K562 (cell line): ENCODE data around the gene ASPRV1. TPM values are rescaled to one million over a fixed set of nuclear protein-coding genes. Genes with fewer than 3 reads are reported as not detected.

Experiments
- GTF3C2 ChIP-seq: IDR thresholded peaks from 3 replicates; pipeline ENCODE4 v1.6.1; 2011; ENCODE audit warnings: borderline replicate concordance, mild to moderate bottlenecking, moderate library complexity; ENCODE audit not compliant: insufficient read length; ENCODE audit errors: extremely low read depth
- MBD1 ChIP-seq: fragments of 250-450 bp; sonication (Bioruptor Pico); IDR thresholded peaks from 2 replicates; pipeline ENCODE4 v1.8.0; 2022; ENCODE audit warnings: inconsistent platforms
- MITF ChIP-seq: IDR thresholded peaks from 2 replicates; pipeline ENCODE4 v1.6.1; 2014; ENCODE audit warnings: antibody characterized with exemption
- MYBL2 ChIP-seq, 2 experiments: fragments of 450-650 bp in 1 of 2; sonication (generic) in 1 of 2; formaldehyde crosslinking in 1 of 2; IDR thresholded peaks; 2 replicates each; pipeline versions ENCODE4 v1.6.1 to v1.8.1; 2017 to 2022; ENCODE audit warnings: borderline replicate concordance in 1 of 2, inconsistent platforms in 1 of 2, low read depth in 1 of 2, mild to moderate bottlenecking in 1 of 2, missing genetic modification reagents in 1 of 2, moderate library complexity in 1 of 2
- NEUROD1 ChIP-seq: fragments of 150-350 bp; IDR thresholded peaks from 2 replicates; pipeline ENCODE4 v1.6.1; 2014; ENCODE audit warnings: borderline replicate concordance, low read length, low read depth; ENCODE audit not compliant: partially characterized antibody
- PTRF ChIP-seq: fragments of 450-650 bp; IDR thresholded peaks from 2 replicates; pipeline ENCODE4 v1.6.1; 2016; ENCODE audit warnings: mild to moderate bottlenecking, missing genetic modification characterization, missing compliant biosample characterization
- RFX1 ChIP-seq: fragments of 450-650 bp; IDR thresholded peaks from 2 replicates; pipeline ENCODE4 v1.6.1; 2016; ENCODE audit warnings: mild to moderate bottlenecking, moderate library complexity
- SIX5 ChIP-seq, 2 experiments: IDR thresholded peaks; 2 replicates each; pipeline ENCODE4 v1.6.1; 2011; ENCODE audit warnings: low read length in 2 of 2, borderline replicate concordance in 1 of 2, low read depth in 1 of 2, mild to moderate bottlenecking in 1 of 2, moderate library complexity in 1 of 2; ENCODE audit not compliant: insufficient read depth in 1 of 2
- TARDBP ChIP-seq: fragments of 450-650 bp; IDR thresholded peaks from 2 replicates; pipeline ENCODE4 v1.6.1; 2016
- ZNF384 ChIP-seq: IDR thresholded peaks from 2 replicates; pipeline ENCODE4 v1.6.1; 2012; ENCODE audit warnings: low read depth, low read length, improper control_type of control experiment
- polyA plus RNA-seq, 8 experiments: library from polyadenylated mRNA; depleted of rRNA in 4 of 8; stranded (reverse) in 5 of 8; unstranded in 3 of 8; fragments of >200 nt; fragmentation: Nextera tagmentation in 2 of 8; fragmentation: Illumina TruSeq in 1 of 8; extraction: Ambion mirVana in 2 of 8; extraction: Trizol in 1 of 8; gene quantifications; 2 replicates each; pipeline versions ENCODE4 v1.2.1 to v1.2.3, GENCODE V29; 2011 to 2014; ENCODE audit warnings: inconsistent platforms in 1 of 8, missing spikeins in 1 of 8
- total RNA-seq, 7 experiments: library from RNA; depleted of rRNA in 6 of 7; stranded (reverse); fragments of >200 nt in 6 of 7; fragmentation: Illumina TruSeq in 2 of 7; extraction: Trizol in 2 of 7; gene quantifications; 2 replicates each; pipeline versions ENCODE4 v1.2.1 to v1.2.3, GENCODE V29; 2011 to 2021; ENCODE audit warnings: low replicate concordance in 1 of 7
- TF ChIP-seq, protein P1 (sequence below): fragments of 250-450 bp; sonication (Bioruptor Pico); IDR thresholded peaks from 2 replicates; pipeline ENCODE4 v1.5.1; 2021; ENCODE audit warnings: mild to moderate bottlenecking

ASPRV1 gene
- total and polyA plus RNA-seq, 9 of the 15 experiments (the other 6 are each of a cell fraction or from before 2014, with no cell fraction given) = 0.17 to 0.72 (median 0.47) TPM; not detected in 1

GRCh38 chr2:69997015-69997830 is 35.8 kb upstream of the ASPRV1 start (continued):
- TF ChIP-seq, protein P1, sequence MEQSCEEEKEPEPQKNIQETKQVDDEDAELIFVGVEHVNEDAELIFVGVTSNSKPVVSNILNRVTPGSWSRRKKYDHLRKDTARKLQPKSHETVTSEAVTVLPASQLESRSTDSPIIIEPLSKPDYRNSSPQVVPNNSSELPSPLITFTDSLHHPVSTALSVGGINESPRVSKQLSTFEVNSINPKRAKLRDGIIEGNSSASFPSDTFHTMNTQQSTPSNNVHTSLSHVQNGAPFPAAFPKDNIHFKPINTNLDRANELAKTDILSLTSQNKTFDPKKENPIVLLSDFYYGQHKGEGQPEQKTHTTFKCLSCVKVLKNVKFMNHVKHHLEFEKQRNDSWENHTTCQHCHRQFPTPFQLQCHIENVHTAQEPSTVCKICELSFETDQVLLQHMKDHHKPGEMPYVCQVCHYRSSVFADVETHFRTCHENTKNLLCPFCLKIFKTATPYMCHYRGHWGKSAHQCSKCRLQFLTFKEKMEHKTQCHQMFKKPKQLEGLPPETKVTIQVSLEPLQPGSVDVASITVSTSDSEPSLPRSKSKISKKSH (CRISPR knock-in tag) = no peak
- TF ChIP-seq TARDBP = no peak
- no peak for TF ChIP-seq RFX1
- no peak for TF ChIP-seq MYBL2 (IDR thresholded peaks at IDR 0.05; ENCODE audit: low read depth)
- no peak for TF ChIP-seq MYBL2 (CRISPR knock-in tag; IDR thresholded peaks at IDR 0.05; ENCODE audit: borderline replicate concordance)
- TF ChIP-seq NEUROD1 = peak; percentile 34
- TF ChIP-seq MITF = no peak
- no peak for TF ChIP-seq GTF3C2
- TF ChIP-seq ZNF384 = peak; percentile 58
- TF ChIP-seq SIX5 (IDR thresholded peaks at IDR 0.05; ENCODE audit: borderline replicate concordance in 1 of 2, insufficient read depth in 1 of 2, low read depth in 1 of 2, low read length in 2 of 2) = no peak
- TF ChIP-seq PTRF (tag) = no peak
- no peak for TF ChIP-seq MBD1 (CRISPR knock-in tag)
